Germinal center (tissue), 1 donor: ENCODE results near the gene SLC6A19.

Source experiments
- DNase-seq: peaks from one replicate; pipeline ENCODE4 v3.0.0; 2012; ENCODE audit warnings: mixed read lengths, low spot score

SLC6A19 gene

GRCh38 chr5:1244255-1244654 is 42.9 kb downstream of the SLC6A19 start:
- no peak for DNase-seq

- DNase-seq, result no peak
These were observed 43.6 kb downstream of the SLC6A19 start for GRCh38 chr5:1244976-1245375.

GRCh38 chr5:1245905-1246576 is 44.6 kb downstream of the SLC6A19 start:
- DNase-seq, result no peak

- DNase-seq, result no peak
These were observed 45.5 kb downstream of the SLC6A19 start for GRCh38 chr5:1246711-1247431.

GRCh38 chr5:1247811-1248210 is 46.4 kb downstream of the SLC6A19 start:
- DNase-seq, result no peak

- DNase-seq, result no peak
These were observed 48.2 kb downstream of the SLC6A19 start for GRCh38 chr5:1249366-1250280.

- no peak for DNase-seq
These were observed 50.5 kb downstream of the SLC6A19 start for GRCh38 chr5:1251678-1252580.

- no peak for DNase-seq
These were observed 51.3 kb downstream of the SLC6A19 start for GRCh38 chr5:1252681-1253080.

GRCh38 chr5:1253456-1254105 is 52.2 kb downstream of the SLC6A19 start:
- DNase-seq, result no peak

GRCh38 chr5:1254196-1254595 is 52.8 kb downstream of the SLC6A19 start:
- no peak for DNase-seq

GRCh38 chr5:1255081-1255561 is 53.7 kb downstream of the SLC6A19 start:
- DNase-seq, result no peak

GRCh38 chr5:1256776-1257175 is 55.4 kb downstream of the SLC6A19 start:
- no peak for DNase-seq

- DNase-seq, result no peak
These were observed 56.0 kb downstream of the SLC6A19 start for GRCh38 chr5:1257363-1257762.

GRCh38 chr5:1257841-1258240 is 56.4 kb downstream of the SLC6A19 start:
- no peak for DNase-seq

- DNase-seq, result no peak
These were observed 58.5 kb downstream of the SLC6A19 start for GRCh38 chr5:1259806-1260480.

GRCh38 chr5:1261643-1262042 is 60.2 kb downstream of the SLC6A19 start:
- no peak for DNase-seq

- no peak for DNase-seq
These were observed 61.0 kb downstream of the SLC6A19 start for GRCh38 chr5:1262381-1262780.

- no peak for DNase-seq
These were observed 62.8 kb downstream of the SLC6A19 start for GRCh38 chr5:1264211-1264610.

- no peak for DNase-seq
These were observed 63.6 kb downstream of the SLC6A19 start for GRCh38 chr5:1265026-1265425.
